GM12878 (cell line): ENCODE measurements around the gene C6orf89. TPM values are rescaled to one million over a fixed set of nuclear protein-coding genes. Genes with fewer than 3 reads are reported as not detected.

ENCODE experiments used
- ATAC-seq: fragments of 200-7000 bp; cut with Tn5 transposase; 3 replicates; pipeline ENCODE4 v1.9.1; 2020; ENCODE audit warnings: mild to moderate bottlenecking, moderate library complexity
- BruUV-seq: library from RNA; stranded (reverse); fragments of 400-500 nt; replicated peaks from 2 replicates; lab custom pipeline; 2021; lab: Mats Ljungman, UMichigan
- CTCF ChIA-PET: fragments of 300-600 bp; sonication (Branson Sonifier 250); formaldehyde crosslinking; extraction: SDS; loops from one replicate; lab custom pipeline; 2021; ENCODE audit warnings: inconsistent platforms; lab: Yijun Ruan, JAX
- POLR2A ChIA-PET: fragments of 350-600 bp; formaldehyde crosslinking; extraction: SDS; loops from one replicate; lab custom pipeline; 2021; ENCODE audit warnings: inconsistent platforms; lab: Charles Lee
- RAD21 ChIA-PET: fragments of 300-600 bp; sonication (Branson Sonifier 250); formaldehyde crosslinking; loops from one replicate; lab custom pipeline; 2023; ENCODE audit warnings: antibody characterized with exemption; ENCODE audit not compliant: unreplicated experiment; lab: Charles Lee
- SMC1A ChIA-PET: fragments of 300-600 bp; sonication (Branson Sonifier 250); formaldehyde crosslinking; loops from one replicate; lab custom pipeline; 2023; ENCODE audit not compliant: unreplicated experiment, uncharacterized antibody; lab: Charles Lee
- DNase-seq: peaks from one replicate; pipeline ENCODE4 v3.0.0-alpha.2; 2011; ENCODE audit warnings: low read depth, low spot score
- FAIRE-seq: peaks from 3 replicates; lab custom pipeline; 2011; peaks lifted over from hg19 to GRCh38; lab: Jason Lieb, UNC
- H2AFZ ChIP-seq: 2 replicates; pipeline ENCODE4 v1.6.0; 2011; ENCODE audit warnings: low read depth, low read length, control low read depth; ENCODE audit not compliant: control insufficient read depth
- H3K27ac ChIP-seq: 2 replicates; pipeline ENCODE4 v1.5.1; 2011; ENCODE audit warnings: control low read depth; ENCODE audit not compliant: control insufficient read depth, insufficient read depth
- H3K27me3 ChIP-seq, 2 experiments: replicated peaks in 1 of 2; 2 replicates each; pipeline versions ENCODE4 v1.6.0 to v1.6.1; 2011; ENCODE audit warnings: low read length in 1 of 2; ENCODE audit not compliant: control insufficient read depth in 2 of 2, insufficient read depth in 2 of 2
- H3K36me3 ChIP-seq, 2 experiments: 2 replicates each; pipeline ENCODE4 v1.5.1; 2011; ENCODE audit warnings: low read length in 1 of 2; ENCODE audit not compliant: control insufficient read depth in 2 of 2, insufficient read depth in 2 of 2
- H3K4me1 ChIP-seq: 2 replicates; pipeline ENCODE4 v1.6.1; 2011; ENCODE audit warnings: mild to moderate bottlenecking, low read length, moderate library complexity, mixed read lengths; ENCODE audit not compliant: control insufficient read depth, insufficient read depth
- H3K4me2 ChIP-seq: 2 replicates; pipeline ENCODE4 v1.6.0; 2011; ENCODE audit warnings: control low read depth; ENCODE audit not compliant: control insufficient read depth, insufficient read depth
- H3K4me3 ChIP-seq: fragments of 200-600 bp; sonication (generic); 2 replicates; pipeline ENCODE4 v1.5.1; 2016
- H3K79me2 ChIP-seq: 2 replicates; pipeline ENCODE4 v1.6.0; 2011; ENCODE audit warnings: low read length; ENCODE audit not compliant: control insufficient read depth, insufficient read depth
- H3K9ac ChIP-seq: 2 replicates; pipeline ENCODE4 v1.8.0; 2011; ENCODE audit warnings: low read length, control low read depth, mixed read lengths; ENCODE audit not compliant: control insufficient read depth, insufficient read depth
- H3K9me3 ChIP-seq: replicated peaks from 3 replicates; pipeline ENCODE4 v1.5.1; 2011; ENCODE audit warnings: mild to moderate bottlenecking, low read length; ENCODE audit not compliant: control insufficient read depth, insufficient read depth
- H4K20me1 ChIP-seq: 2 replicates; pipeline ENCODE4 v1.6.0; 2011; ENCODE audit not compliant: control insufficient read depth, insufficient read depth
- CHD4 ChIP-seq: fragments of 200-600 bp; sonication (generic); IDR thresholded peaks from 2 replicates; pipeline ENCODE4 v1.6.1; 2016; ENCODE audit warnings: mild to moderate bottlenecking
- EP300 ChIP-seq, 2 experiments: fragments of 150-350 bp in 1 of 2; IDR thresholded peaks; 2 replicates each; pipeline ENCODE4 v1.6.1; 2011 to 2012; ENCODE audit warnings: low read depth in 2 of 2, low read length in 2 of 2, borderline replicate concordance in 1 of 2, improper control_type of control experiment in 1 of 2, inconsistent platforms in 1 of 2; ENCODE audit not compliant: control insufficient read depth in 1 of 2
- GABPA ChIP-seq: IDR thresholded peaks from 2 replicates; pipeline ENCODE4 v1.6.1; 2014; ENCODE audit warnings: antibody characterized with exemption, low read depth, mild to moderate bottlenecking, inconsistent platforms
- NBN ChIP-seq: fragments of 450-650 bp; IDR thresholded peaks from 2 replicates; pipeline ENCODE4 v1.6.1; 2016
- ZBED1 ChIP-seq: IDR thresholded peaks from 2 replicates; pipeline ENCODE4 v1.6.1; 2016; ENCODE audit warnings: borderline replicate concordance
- ZZZ3 ChIP-seq: IDR thresholded peaks from 2 replicates; pipeline ENCODE4 v1.6.1; 2011; ENCODE audit warnings: low read depth; ENCODE audit not compliant: control insufficient read depth, insufficient read length
- WGBS: methylation state at CpG from one replicate; pipeline ENCODE4 v1.1.6; 2016; ENCODE audit warnings: low lambda C conversion rate; ENCODE audit not compliant: insufficient replicate concordance, insufficient coverage; ENCODE audit errors: missing lambda C conversion rate; 5-methylcytosine and 5-hydroxymethylcytosine counted together
- in situ Hi-C: fragments of 300-500 bp; cut with MboI; formaldehyde crosslinking; loops from 9 replicates; pipeline ENCODE4 v1.14.3; 2018; ENCODE audit warnings: mixed read lengths
- intact Hi-C: fragments of 100-400 bp; cut with micrococcal nuclease; formaldehyde crosslinking; loops from one replicate; pipeline ENCODE4 v1.14.2; 2022; ENCODE audit not compliant: unreplicated experiment
- polyA plus RNA-seq, 11 experiments: library from polyadenylated mRNA; depleted of rRNA in 4 of 11; unstranded in 6 of 11; stranded (reverse) in 5 of 11; fragments of >200 nt; fragmentation: Nextera tagmentation in 4 of 11; fragmentation: Illumina TruSeq in 1 of 11; extraction: Ambion mirVana in 4 of 11; extraction: Trizol in 1 of 11; gene quantifications; 1 replicate in 1 of 11; 2 replicates in 10 of 11; pipeline versions ENCODE4 v1.2.1 to v1.2.3, GENCODE V29; 2011 to 2016; ENCODE audit warnings: inconsistent platforms in 2 of 11, missing spikeins in 2 of 11, low read depth in 1 of 11
- total RNA-seq, 4 experiments: library from RNA; depleted of rRNA in 3 of 4; stranded (reverse); fragments of >200 nt in 3 of 4; fragmentation: Illumina TruSeq in 1 of 4; extraction: Trizol in 1 of 4; gene quantifications; 2 replicates each; pipeline versions ENCODE4 v1.2.1 to v1.2.3, GENCODE V29; 2013 to 2021
- TF ChIP-seq, protein P1 (sequence below): IDR thresholded peaks from 2 replicates; pipeline ENCODE4 v1.6.1; 2011; ENCODE audit warnings: borderline replicate concordance, low read depth, mild to moderate bottlenecking, moderate library complexity, low read length; ENCODE audit not compliant: insufficient read depth, poor library complexity, severe bottlenecking
- TF ChIP-seq, protein P2 (sequence below): IDR thresholded peaks from 2 replicates; pipeline ENCODE4 v1.6.1; 2011; ENCODE audit warnings: mild to moderate bottlenecking, low read depth, low read length, moderate library complexity; ENCODE audit not compliant: insufficient replicate concordance
- TF ChIP-seq, protein P3 (sequence below): fragments of 450-650 bp; formaldehyde crosslinking; IDR thresholded peaks from 2 replicates; pipeline ENCODE4 v1.4.0; 2020; ENCODE audit warnings: mild to moderate bottlenecking, moderate library complexity
- TF ChIP-seq, protein P4 (sequence below), 3 experiments: IDR thresholded peaks in 2 of 3; conservative IDR thresholded peaks in 1 of 3; 2 replicates each; pipeline ENCODE4 v1.5.1; 2011; ENCODE audit warnings: low read depth in 3 of 3, low read length in 3 of 3, mild to moderate bottlenecking in 3 of 3, control low read depth in 2 of 3, moderate library complexity in 2 of 3, inconsistent platforms in 1 of 3, mixed read lengths in 1 of 3; ENCODE audit not compliant: control insufficient read depth in 2 of 3, insufficient read depth in 1 of 3; ENCODE audit errors: extremely low read depth in 1 of 3

The C6orf89 gene
- total and polyA plus RNA-seq, 10 of the 15 experiments (the other 5 are each of a cell fraction or from before 2014, with no cell fraction given), result 10.8 to 42.7 (median 28.6) TPM

DNA sequence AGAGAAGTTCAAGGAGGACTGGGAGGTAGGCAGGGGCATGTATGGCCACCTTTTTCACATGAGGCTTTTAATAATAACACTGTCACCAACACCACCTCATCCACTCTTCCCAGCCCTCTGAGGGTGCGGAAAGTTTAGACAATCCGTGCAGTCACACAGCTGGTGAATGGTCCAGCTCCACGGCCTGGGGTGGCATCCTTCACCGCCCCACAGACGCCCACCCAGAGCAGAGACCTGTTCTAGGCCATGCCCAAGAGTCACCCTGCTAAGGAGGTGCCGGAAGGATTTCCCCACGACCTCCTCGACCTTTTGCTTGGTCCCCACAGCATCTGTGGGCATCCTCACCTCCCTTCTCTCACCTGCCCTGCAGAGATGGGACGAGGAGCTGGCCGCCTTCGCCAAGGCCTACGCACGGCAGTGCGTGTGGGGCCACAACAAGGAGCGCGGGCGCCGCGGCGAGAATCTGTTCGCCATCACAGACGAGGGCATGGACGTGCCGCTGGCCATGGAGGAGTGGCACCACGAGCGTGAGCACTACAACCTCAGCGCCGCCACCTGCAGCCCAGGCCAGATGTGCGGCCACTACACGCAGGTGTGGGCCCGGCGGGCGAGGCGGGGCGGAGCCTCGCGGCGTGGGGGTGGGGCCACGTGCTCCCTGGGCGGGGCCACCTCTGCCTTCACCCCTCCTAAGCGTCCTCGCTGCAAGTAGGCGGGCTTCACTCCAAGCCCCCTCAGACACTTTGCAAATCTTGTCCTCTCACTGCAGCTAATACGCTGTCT is 73.2 kb downstream of the C6orf89 start:
- H3K9ac ChIP-seq, result no peak overlapping the region
- POLR2A ChIA-PET, result interaction anchor here (0.6 kb wide), 1 partner anchor 447 kb away, joined by 3 read pairs; no protein-coding TSS in a partner anchor
- BruUV-seq, result no TSS peak
- H2AFZ ChIP-seq, result no peak overlapping the region
- H3K27me3 ChIP-seq, result no peaks in the 10 kb centered on the region
- H3K4me3 ChIP-seq, result no peak overlapping the region
- H3K9me3 ChIP-seq, result no peaks in the 10 kb centered on the region
- intact Hi-C loops, result no loop called here
- FAIRE-seq (no peak), ATAC-seq (no peak), DNase-seq (no peak)
- H3K79me2 ChIP-seq, result no peaks in the 10 kb centered on the region
- no peak overlapping the region for H3K4me2 ChIP-seq
- no peaks in the 10 kb centered on the region for H3K36me3 ChIP-seq
- CTCF ChIA-PET, result interaction anchor here (2.2 kb wide), 1 partner anchor 59 kb away, joined by 7 read pairs; no protein-coding TSS in a partner anchor
- no peaks in the 10 kb centered on the region for H4K20me1 ChIP-seq
- peaks cover 14% of the 10 kb centered on the region for H3K4me1 ChIP-seq
- 75% methylated on average over 32 of the region's 44 CpGs for WGBS
- in situ Hi-C loops, result no loop called here
- SMC1A ChIA-PET, result no interaction called here
- H3K27ac ChIP-seq, result no peak overlapping the region
- RAD21 ChIA-PET, result interaction anchor here (1.3 kb wide), 1 partner anchor 59 kb away, joined by 4 read pairs; no protein-coding TSS in a partner anchor
- TF ChIP-seq, protein P1, sequence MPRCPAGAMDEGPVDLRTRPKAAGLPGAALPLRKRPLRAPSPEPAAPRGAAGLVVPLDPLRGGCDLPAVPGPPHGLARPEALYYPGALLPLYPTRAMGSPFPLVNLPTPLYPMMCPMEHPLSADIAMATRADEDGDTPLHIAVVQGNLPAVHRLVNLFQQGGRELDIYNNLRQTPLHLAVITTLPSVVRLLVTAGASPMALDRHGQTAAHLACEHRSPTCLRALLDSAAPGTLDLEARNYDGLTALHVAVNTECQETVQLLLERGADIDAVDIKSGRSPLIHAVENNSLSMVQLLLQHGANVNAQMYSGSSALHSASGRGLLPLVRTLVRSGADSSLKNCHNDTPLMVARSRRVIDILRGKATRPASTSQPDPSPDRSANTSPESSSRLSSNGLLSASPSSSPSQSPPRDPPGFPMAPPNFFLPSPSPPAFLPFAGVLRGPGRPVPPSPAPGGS, result no peak
- no peak for TF ChIP-seq CHD4
- TF ChIP-seq ZZZ3, result no peak
- no peak for TF ChIP-seq ZBED1
- TF ChIP-seq, protein P2, sequence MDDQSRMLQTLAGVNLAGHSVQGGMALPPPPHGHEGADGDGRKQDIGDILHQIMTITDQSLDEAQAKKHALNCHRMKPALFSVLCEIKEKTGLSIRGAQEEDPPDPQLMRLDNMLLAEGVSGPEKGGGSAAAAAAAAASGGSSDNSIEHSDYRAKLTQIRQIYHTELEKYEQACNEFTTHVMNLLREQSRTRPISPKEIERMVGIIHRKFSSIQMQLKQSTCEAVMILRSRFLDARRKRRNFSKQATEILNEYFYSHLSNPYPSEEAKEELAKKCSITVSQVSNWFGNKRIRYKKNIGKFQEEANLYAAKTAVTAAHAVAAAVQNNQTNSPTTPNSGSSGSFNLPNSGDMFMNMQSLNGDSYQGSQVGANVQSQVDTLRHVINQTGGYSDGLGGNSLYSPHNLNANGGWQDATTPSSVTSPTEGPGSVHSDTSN, result no peak
- no peak for TF ChIP-seq GABPA
- TF ChIP-seq EP300 (IDR thresholded peaks at IDR 0.05; ENCODE audit: borderline replicate concordance in 1 of 2, control insufficient read depth in 1 of 2, low read depth in 2 of 2, low read length in 2 of 2), result no peak
- TF ChIP-seq, protein P3, sequence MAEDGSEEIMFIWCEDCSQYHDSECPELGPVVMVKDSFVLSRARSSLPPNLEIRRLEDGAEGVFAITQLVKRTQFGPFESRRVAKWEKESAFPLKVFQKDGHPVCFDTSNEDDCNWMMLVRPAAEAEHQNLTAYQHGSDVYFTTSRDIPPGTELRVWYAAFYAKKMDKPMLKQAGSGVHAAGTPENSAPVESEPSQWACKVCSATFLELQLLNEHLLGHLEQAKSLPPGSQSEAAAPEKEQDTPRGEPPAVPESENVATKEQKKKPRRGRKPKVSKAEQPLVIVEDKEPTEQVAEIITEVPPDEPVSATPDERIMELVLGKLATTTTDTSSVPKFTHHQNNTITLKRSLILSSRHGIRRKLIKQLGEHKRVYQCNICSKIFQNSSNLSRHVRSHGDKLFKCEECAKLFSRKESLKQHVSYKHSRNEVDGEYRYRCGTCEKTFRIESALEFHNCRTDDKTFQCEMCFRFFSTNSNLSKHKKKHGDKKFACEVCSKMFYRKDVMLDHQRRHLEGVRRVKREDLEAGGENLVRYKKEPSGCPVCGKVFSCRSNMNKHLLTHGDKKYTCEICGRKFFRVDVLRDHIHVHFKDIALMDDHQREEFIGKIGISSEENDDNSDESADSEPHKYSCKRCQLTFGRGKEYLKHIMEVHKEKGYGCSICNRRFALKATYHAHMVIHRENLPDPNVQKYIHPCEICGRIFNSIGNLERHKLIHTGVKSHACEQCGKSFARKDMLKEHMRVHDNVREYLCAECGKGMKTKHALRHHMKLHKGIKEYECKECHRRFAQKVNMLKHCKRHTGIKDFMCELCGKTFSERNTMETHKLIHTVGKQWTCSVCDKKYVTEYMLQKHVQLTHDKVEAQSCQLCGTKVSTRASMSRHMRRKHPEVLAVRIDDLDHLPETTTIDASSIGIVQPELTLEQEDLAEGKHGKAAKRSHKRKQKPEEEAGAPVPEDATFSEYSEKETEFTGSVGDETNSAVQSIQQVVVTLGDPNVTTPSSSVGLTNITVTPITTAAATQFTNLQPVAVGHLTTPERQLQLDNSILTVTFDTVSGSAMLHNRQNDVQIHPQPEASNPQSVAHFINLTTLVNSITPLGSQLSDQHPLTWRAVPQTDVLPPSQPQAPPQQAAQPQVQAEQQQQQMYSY (CRISPR knock-in tag), result no peak
- no peak for TF ChIP-seq NBN
- TF ChIP-seq, protein P4, sequence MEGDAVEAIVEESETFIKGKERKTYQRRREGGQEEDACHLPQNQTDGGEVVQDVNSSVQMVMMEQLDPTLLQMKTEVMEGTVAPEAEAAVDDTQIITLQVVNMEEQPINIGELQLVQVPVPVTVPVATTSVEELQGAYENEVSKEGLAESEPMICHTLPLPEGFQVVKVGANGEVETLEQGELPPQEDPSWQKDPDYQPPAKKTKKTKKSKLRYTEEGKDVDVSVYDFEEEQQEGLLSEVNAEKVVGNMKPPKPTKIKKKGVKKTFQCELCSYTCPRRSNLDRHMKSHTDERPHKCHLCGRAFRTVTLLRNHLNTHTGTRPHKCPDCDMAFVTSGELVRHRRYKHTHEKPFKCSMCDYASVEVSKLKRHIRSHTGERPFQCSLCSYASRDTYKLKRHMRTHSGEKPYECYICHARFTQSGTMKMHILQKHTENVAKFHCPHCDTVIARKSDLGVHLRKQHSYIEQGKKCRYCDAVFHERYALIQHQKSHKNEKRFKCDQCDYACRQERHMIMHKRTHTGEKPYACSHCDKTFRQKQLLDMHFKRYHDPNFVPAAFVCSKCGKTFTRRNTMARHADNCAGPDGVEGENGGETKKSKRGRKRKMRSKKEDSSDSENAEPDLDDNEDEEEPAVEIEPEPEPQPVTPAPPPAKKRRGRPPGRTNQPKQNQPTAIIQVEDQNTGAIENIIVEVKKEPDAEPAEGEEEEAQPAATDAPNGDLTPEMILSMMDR (IDR thresholded peaks at IDR 0.05 in 2 of 3, conservative IDR thresholded peaks at IDR 0.05 in 1 of 3; ENCODE audit: control insufficient read depth in 2 of 3, extremely low read depth in 1 of 3, insufficient read depth in 1 of 3, low read depth in 3 of 3, low read length in 3 of 3), result no peak
